HG02610 (cell line): ENCODE data around the gene CCDC102B.
"Not testable (repeated sequence)": the region's sequence is repeated elsewhere in the genome, so short reads cannot be mapped to it uniquely, and the experiment has no call there.

ENCODE experiments used
- ATAC-seq: cut with Tn5 transposase; IDR thresholded peaks from one replicate; pipeline ENCODE4 v1.9.1; 2021; ENCODE audit warnings: mild to moderate bottlenecking, moderate library complexity; ENCODE audit not compliant: unreplicated experiment

CCDC102B gene

GRCh38 chr18:68826121-68826520, 28.2 kb downstream of the CCDC102B start:
- no peak for ATAC-seq

- no peak for ATAC-seq
Measured at GRCh38 chr18:68830256-68831045, 32.6 kb downstream of the CCDC102B start.

- no peak for ATAC-seq
Measured at GRCh38 chr18:68833756-68834155, 35.9 kb downstream of the CCDC102B start.

GRCh38 chr18:68837665-68838451, 40.0 kb downstream of the CCDC102B start:
- no peak for ATAC-seq

- ATAC-seq: no peak
Measured at GRCh38 chr18:68839701-68840100, 41.8 kb downstream of the CCDC102B start.

- no peak for ATAC-seq
Measured at GRCh38 chr18:68840554-68841263, 42.8 kb downstream of the CCDC102B start.

- no peak for ATAC-seq
Measured at GRCh38 chr18:68841301-68841700, 43.4 kb downstream of the CCDC102B start.

GRCh38 chr18:68842951-68843350, 45.1 kb downstream of the CCDC102B start:
- no peak for ATAC-seq

- no peak for ATAC-seq
Measured at GRCh38 chr18:68843473-68844089, 45.7 kb downstream of the CCDC102B start.

GRCh38 chr18:68847219-68847837, 49.4 kb downstream of the CCDC102B start:
- ATAC-seq: no peak

- ATAC-seq: no peak
Measured at GRCh38 chr18:68848242-68848641, 50.4 kb downstream of the CCDC102B start.

- ATAC-seq: no peak
Measured at GRCh38 chr18:68854786-68855391, 57.0 kb downstream of the CCDC102B start.

- ATAC-seq: no peak
Measured at GRCh38 chr18:68855491-68855890, 57.6 kb downstream of the CCDC102B start.

GRCh38 chr18:68861365-68861764, 63.5 kb downstream of the CCDC102B start:
- no peak for ATAC-seq

- ATAC-seq: no peak
Measured at GRCh38 chr18:68865021-68865420, 67.1 kb downstream of the CCDC102B start.

- ATAC-seq: no peak
Measured at GRCh38 chr18:68865503-68865902, 67.6 kb downstream of the CCDC102B start.

GRCh38 chr18:68873003-68873402, 75.1 kb downstream of the CCDC102B start:
- ATAC-seq: no peak

- no peak for ATAC-seq
Measured at GRCh38 chr18:68874361-68874760, 76.5 kb downstream of the CCDC102B start.

GRCh38 chr18:68879947-68880346, 82.1 kb downstream of the CCDC102B start:
- not testable (repeated sequence) for ATAC-seq

- no peak for ATAC-seq
Measured at GRCh38 chr18:68887410-68887809, 89.5 kb downstream of the CCDC102B start.
